ENCODE results near the gene C2CD2L.

DNA sequence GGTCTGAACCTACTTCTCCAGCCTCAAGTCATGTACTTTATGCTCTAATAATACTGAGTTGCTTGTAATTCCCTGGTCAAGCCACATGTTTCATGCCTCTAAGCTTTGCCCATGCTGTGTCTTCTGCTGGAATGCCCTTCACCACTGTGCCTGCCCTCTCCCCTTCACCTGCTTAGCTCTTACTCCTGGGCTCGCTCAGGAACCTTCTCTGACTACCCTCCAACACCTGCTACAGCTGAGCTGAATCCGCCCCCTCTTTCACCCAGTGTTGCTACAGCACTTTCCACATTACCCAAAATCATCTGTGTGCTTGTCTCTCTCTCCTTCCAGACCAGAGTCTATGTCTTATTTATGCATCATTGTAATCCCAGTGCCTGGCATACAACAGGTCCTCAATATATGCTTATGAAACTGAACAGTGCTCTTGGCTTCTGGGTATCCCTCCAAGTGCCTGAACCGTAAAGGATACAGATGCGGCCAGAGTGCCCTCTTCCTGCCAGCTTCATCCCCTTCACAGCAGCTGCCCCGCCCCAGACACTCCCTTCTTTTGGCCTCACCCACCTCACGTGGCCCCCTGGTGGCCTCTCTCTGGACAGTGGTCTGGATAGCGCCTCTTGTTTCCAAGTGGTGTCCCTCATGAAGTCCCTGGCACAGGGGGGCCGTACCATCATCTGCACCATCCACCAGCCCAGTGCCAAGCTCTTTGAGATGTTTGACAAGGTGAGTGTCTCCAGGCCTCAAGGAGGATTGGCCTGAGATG lies 48.8 kb downstream of the C2CD2L start:
- TF ChIP-seq CHD4 (IDR thresholded peaks at IDR 0.05) (no peak), POLR2A (IDR thresholded peaks at IDR 0.05; ENCODE audit: low read depth, low read length) (no peak), ZBED1 (IDR thresholded peaks at IDR 0.05; ENCODE audit: borderline replicate concordance) (no peak)
- TF ChIP-seq, protein P1, sequence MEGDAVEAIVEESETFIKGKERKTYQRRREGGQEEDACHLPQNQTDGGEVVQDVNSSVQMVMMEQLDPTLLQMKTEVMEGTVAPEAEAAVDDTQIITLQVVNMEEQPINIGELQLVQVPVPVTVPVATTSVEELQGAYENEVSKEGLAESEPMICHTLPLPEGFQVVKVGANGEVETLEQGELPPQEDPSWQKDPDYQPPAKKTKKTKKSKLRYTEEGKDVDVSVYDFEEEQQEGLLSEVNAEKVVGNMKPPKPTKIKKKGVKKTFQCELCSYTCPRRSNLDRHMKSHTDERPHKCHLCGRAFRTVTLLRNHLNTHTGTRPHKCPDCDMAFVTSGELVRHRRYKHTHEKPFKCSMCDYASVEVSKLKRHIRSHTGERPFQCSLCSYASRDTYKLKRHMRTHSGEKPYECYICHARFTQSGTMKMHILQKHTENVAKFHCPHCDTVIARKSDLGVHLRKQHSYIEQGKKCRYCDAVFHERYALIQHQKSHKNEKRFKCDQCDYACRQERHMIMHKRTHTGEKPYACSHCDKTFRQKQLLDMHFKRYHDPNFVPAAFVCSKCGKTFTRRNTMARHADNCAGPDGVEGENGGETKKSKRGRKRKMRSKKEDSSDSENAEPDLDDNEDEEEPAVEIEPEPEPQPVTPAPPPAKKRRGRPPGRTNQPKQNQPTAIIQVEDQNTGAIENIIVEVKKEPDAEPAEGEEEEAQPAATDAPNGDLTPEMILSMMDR (IDR thresholded peaks at IDR 0.05 in 2 of 3, conservative IDR thresholded peaks at IDR 0.05 in 1 of 3; ENCODE audit: control insufficient read depth in 2 of 3, extremely low read depth in 1 of 3, insufficient read depth in 1 of 3, low read depth in 3 of 3, low read length in 3 of 3): peak in 1 of 3 experiments; percentile 16; a peak in 2 of 6 replicates
- TF ChIP-seq, protein P2, sequence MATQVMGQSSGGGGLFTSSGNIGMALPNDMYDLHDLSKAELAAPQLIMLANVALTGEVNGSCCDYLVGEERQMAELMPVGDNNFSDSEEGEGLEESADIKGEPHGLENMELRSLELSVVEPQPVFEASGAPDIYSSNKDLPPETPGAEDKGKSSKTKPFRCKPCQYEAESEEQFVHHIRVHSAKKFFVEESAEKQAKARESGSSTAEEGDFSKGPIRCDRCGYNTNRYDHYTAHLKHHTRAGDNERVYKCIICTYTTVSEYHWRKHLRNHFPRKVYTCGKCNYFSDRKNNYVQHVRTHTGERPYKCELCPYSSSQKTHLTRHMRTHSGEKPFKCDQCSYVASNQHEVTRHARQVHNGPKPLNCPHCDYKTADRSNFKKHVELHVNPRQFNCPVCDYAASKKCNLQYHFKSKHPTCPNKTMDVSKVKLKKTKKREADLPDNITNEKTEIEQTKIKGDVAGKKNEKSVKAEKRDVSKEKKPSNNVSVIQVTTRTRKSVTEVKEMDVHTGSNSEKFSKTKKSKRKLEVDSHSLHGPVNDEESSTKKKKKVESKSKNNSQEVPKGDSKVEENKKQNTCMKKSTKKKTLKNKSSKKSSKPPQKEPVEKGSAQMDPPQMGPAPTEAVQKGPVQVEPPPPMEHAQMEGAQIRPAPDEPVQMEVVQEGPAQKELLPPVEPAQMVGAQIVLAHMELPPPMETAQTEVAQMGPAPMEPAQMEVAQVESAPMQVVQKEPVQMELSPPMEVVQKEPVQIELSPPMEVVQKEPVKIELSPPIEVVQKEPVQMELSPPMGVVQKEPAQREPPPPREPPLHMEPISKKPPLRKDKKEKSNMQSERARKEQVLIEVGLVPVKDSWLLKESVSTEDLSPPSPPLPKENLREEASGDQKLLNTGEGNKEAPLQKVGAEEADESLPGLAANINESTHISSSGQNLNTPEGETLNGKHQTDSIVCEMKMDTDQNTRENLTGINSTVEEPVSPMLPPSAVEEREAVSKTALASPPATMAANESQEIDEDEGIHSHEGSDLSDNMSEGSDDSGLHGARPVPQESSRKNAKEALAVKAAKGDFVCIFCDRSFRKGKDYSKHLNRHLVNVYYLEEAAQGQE (IDR thresholded peaks at IDR 0.05; ENCODE audit: low read depth, low read length): no peak
